H7 (cell line): ENCODE results near the gene TECTA. TPM values are rescaled to one million over a fixed set of nuclear protein-coding genes. Genes with fewer than 3 reads are reported as not detected.
"Not testable (repeated sequence)": the region's sequence is repeated elsewhere in the genome, so short reads cannot be mapped to it uniquely, and the experiment has no call there.

Source experiments
- DNase-seq: peaks from one replicate; pipeline ENCODE4 v3.0.0; 2012
- H3K27me3 ChIP-seq: 2 replicates; pipeline ENCODE4 v1.6.0; 2011; ENCODE audit warnings: mild to moderate bottlenecking, low read length; ENCODE audit not compliant: control insufficient read depth, insufficient read depth
- H3K36me3 ChIP-seq: replicated peaks from 2 replicates; pipeline ENCODE4 v1.5.1; 2011; ENCODE audit warnings: low read length; ENCODE audit not compliant: control insufficient read depth, insufficient read depth
- H3K4me3 ChIP-seq: 2 replicates; pipeline ENCODE4 v1.5.1; 2011; ENCODE audit warnings: low read depth, mild to moderate bottlenecking, control low read depth, low read length, moderate library complexity; ENCODE audit not compliant: insufficient read depth
- total RNA-seq: library from RNA; depleted of rRNA; stranded (reverse); fragments of >200 nt; shearing (Covaris generic); gene quantifications from 2 replicates; pipeline ENCODE4 v1.2.3, GENCODE V29; 2014

Gene TECTA
- total RNA-seq, 1 experiment from 2014 or later: 0.28 TPM

DNA sequence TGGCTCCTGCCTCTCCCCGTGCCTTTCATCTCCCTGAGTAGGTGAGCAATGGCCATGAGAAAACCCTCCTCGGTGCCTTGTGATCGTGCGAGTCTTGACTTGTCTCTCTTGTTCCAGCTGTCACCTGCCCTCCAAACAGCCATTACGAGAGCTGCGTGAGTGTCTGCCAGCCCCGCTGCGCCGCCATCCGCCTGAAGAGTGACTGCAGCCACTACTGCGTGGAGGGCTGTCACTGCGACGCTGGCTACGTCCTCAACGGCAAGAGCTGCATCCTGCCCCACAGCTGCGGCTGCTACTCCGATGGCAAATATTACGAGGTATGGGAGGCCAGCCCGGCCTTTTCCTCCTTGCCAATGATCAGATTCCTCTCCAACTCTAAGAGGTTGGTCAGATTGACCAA lies 51.7 kb downstream of the TECTA start:
- H3K36me3 ChIP-seq: no peaks in the 10 kb centered on the region
- no peak for DNase-seq
- H3K27me3 ChIP-seq: no peaks in the 10 kb centered on the region
- H3K4me3 ChIP-seq: no peak overlapping the region

DNA sequence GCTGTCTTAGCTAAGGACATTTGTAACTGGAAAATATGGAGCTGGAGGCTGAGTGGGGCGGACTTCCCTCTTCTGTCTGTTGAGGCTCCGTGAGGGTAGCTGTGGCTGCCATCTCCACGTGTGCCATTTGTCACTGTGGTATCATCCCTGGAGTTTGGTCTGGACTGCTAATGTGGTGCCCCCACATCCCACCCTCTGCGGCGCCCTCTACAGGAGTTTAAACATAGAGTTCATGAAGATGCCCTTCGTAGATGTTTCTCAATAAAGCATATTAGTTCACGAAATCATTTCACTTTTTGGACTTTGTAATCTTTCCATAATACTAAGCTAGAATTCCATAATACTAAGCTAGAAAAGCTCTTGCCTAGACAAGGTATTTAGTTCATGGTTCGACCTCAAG lies 52.4 kb downstream of the TECTA start:
- H3K4me3 ChIP-seq: no peak overlapping the region
- H3K36me3 ChIP-seq: no peaks in the 10 kb centered on the region
- no peaks in the 10 kb centered on the region for H3K27me3 ChIP-seq
- DNase-seq: peak; percentile 78

DNA sequence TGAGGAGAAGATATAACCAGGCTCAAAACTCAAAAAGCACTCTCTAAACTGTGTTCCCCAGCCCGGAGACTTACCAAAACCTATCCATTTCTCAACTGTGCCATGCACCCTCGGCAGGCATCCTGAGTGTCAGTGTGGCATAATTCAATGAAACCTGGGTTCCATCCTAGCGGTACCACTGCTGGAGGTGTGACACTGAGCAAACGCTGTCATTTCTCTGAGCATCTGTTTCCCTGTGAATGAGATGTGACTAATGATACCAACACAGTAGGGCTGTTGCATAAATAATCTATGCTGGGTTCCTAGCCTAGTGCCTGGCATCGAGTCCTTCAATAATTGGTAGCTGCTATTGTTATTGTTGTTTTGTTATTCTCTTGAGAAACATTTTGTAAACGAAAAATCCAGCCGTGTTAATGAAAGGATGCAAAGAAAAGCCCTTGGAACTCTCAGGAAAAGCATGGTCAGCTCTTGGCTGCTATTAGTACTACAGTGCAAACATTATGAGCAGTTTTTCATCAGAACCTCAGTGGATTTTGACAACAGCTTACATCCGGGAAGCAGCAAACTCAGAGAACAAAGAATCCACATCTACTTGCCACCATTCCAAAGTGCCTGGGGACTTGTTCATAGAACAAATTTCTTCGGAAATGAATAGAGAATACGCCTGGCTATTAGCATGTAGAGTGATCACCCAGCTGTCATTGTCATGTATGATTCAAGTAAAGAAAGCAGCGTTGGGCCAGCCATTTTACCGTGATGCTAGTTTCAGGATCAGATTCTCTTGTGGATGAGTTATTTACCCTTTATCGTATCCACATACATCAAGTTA lies 53.7 kb downstream of the TECTA start:
- no peak for DNase-seq
- H3K4me3 ChIP-seq: no peak overlapping the region
- H3K36me3 ChIP-seq: no peaks in the 10 kb centered on the region
- H3K27me3 ChIP-seq: no peaks in the 10 kb centered on the region

DNA sequence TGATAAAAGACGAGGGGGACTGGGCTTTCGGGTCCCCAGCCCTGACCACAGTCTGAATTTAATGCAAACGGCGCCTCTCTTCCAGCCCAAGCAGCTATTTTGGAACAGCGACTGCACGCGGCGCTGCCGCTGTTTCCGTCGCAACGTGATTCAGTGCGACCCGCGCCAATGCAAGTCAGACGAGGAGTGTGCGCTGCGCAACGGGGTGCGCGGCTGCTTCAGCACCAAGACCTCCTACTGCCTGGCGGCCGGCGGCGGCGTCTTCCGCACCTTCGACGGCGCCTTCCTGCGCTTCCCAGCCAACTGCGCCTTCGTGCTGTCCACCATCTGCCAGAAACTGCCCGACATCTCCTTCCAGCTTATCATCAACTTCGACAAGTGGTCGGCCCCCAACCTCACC lies 56.7 kb downstream of the TECTA start:
- Histone ChIP-seq H3K4me3 (no peak overlapping the region), H3K27me3 (no peaks in the 10 kb centered on the region), H3K36me3 (no peaks in the 10 kb centered on the region)
- no peak for DNase-seq

DNA sequence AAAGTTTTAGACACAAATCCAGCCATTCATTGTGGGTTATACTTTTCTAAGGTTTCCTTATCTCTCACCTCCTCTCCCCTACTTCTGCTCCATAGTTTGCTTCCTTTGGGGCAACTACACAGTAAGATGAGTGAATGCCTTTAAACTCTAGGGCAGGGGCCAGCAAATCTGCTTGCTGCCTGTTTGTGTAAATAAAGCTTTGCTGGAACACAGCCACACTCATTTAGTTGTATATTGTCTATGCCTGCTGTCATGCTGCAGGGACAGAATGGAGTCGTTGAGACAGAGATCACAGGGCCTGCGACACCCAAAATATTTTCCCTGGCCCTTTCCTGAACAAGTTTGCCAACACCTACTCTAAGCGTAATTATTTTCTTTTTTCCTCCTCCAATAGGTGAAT lies 58.7 kb downstream of the TECTA start:
- Histone ChIP-seq H3K36me3 (no peaks in the 10 kb centered on the region), H3K27me3 (no peaks in the 10 kb centered on the region), H3K4me3 (no peak overlapping the region)
- DNase-seq: no peak

DNA sequence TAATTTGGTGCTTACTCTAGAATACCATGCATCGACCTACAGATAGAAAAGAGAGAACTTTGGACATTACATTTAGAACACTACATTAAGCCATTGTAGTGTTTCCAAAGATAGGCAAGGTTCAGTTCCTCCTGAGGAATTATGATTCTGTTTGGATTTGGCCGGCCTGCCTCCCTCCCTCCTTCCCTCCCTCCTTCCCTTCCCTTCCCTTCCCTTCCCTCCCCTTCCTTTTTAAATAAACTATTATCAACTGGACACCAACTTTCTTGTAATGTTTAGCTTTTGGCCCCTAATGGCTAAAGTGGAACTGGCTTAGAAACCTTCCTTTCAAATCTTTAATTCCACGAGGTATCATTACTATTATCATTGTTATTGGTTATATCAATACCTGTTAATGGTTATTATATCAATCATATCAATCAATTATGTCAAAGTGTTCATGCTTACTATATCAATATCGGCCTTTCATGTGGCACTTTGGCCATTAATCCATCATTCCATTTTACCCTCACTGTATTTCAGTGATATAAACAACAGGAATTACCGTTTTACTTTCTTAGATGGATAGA lies 60.4 kb downstream of the TECTA start:
- H3K27me3 ChIP-seq: no peaks in the 10 kb centered on the region
- H3K36me3 ChIP-seq: no peaks in the 10 kb centered on the region
- H3K4me3 ChIP-seq: no peak overlapping the region
- no peak for DNase-seq

DNA sequence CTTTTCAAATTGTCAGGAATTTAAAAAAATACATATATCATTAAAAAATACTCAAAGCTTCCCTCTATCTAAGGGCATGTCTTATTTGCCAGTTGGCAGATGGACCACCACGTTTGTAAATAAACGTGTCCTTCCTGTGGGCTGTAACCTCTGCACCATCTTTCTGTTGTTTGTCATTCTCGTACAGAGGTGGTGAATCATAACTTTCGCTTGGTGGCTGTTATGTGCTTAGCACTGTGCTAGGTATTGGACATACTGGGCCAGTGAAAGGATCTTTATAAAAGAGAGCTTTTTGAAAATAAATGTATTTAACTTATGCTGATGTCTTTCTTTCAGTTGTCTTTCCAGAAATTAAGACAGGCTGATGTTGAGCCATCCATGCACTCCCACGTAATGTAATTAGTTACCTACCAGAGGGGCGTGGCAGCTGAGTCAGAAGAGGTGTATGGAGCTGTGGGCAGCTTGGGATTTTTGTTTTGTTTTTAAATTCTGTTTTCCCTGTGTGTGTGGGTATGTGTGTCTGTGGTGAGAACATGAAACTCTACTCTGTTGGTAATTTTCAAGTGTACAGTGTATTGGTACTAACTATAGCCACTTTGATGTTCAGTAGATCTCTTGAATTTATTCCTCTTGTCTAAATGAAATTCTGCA lies 62.7 kb downstream of the TECTA start:
- Histone ChIP-seq H3K36me3 (no peaks in the 10 kb centered on the region), H3K4me3 (no peak overlapping the region), H3K27me3 (no peaks in the 10 kb centered on the region)
- DNase-seq: no peak

DNA sequence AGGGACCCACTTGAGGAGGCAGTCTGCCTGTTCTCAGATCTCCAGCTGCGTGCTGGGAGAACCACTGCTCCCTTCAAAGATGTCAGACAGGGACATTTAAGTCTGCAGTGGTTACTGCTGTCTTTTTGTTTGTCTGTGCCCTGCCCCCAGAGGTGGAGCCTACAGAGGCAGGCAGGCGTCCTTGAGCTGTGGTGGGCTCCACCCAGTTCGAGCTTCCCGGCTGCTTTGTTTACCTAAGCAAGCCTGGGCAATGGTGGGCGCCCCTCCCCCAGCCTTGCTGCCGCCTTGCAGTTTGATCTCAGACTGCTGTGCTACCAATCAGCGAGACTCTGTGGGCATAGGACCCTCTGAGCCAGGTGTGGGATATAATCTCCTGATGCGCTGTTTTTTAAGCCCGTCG lies 76.6 kb downstream of the TECTA start:
- not testable (repeated sequence) for H3K36me3 ChIP-seq, DNase-seq, H3K4me3 ChIP-seq, H3K27me3 ChIP-seq

DNA sequence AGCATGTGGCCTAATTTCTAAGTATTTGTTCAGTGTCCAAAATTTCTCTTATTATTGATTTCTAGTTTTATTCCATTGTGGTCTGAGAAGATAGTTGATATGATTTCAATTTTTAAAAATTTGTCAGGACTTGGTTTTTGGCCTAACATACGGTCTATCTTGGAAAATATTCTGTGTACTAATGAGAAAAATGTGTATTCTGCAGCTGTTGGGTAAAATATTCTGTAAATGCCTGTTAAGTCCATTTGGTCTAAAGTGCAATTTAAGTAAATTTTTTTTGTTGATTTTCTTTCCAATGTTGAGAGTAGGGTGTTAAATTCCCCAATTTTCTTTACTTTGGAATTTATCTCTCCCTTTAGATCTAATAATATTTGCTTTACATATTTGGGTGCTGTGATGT lies 78.3 kb downstream of the TECTA start:
- no peak for DNase-seq
- no peak overlapping the region for H3K4me3 ChIP-seq
- no peaks in the 10 kb centered on the region for H3K36me3 ChIP-seq
- no peaks in the 10 kb centered on the region for H3K27me3 ChIP-seq

DNA sequence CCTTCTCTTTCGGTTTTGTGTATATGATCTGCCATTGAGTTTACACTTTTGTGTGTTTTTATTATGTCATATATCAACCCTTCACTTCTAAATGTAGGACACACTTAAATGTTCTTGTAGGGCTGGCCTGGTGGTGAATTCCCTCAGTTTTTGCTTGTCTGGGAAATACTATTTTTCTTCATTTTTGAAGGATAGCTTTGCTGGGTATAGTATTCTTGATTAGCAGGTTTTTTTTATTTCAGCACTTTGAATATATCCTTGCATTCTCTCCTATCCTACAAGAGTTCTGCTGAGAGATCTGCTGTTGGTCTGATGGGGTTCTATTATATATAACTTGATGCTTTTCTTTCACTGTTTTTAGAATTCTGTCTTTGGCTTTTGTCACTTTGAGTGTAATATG lies 79.1 kb downstream of the TECTA start:
- DNase-seq: no peak
- Histone ChIP-seq H3K27me3 (no peaks in the 10 kb centered on the region), H3K4me3 (no peak overlapping the region), H3K36me3 (no peaks in the 10 kb centered on the region)

DNA sequence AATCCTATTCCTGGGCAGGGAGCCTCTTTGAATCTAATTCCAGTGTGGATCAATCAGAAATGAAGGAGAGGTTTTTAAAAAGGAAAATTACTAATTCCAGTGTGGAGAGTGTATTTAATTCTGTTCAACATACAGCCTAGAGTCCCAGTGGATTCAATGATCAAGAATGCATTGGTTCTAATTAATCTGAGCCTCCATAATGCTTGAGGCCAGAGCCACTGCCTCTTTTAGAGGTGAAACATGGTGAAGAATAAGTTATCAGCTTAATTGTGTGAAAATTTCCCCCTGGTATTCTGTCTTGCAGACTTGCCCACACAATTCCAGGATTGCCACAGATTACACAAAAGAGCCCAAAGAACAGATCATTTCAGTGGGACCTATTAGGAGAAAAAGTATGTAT lies 87.7 kb downstream of the TECTA start:
- H3K27me3 ChIP-seq: no peaks in the 10 kb centered on the region
- no peaks in the 10 kb centered on the region for H3K36me3 ChIP-seq
- no peak overlapping the region for H3K4me3 ChIP-seq
- no peak for DNase-seq

DNA sequence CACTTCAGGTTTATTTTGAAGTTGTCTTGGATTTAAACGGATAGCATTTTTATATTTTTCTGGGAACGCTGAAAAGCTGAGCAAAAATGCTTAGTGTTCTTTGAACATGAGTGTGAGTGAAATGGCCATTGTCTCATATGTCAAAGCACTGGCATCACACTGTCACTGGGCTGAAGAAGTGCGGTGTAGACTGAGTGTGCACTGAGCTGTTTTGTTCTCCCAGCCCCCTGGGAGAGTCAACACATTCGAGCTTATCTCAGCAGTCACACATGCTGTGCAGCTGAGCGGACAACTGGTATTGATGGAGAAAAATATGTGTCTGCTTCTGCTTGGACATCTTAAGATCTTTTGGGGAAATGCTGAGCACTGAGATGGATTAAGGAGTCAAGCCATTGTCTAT lies 90.8 kb downstream of the TECTA start:
- no peak for DNase-seq
- Histone ChIP-seq H3K27me3 (no peaks in the 10 kb centered on the region), H3K36me3 (no peaks in the 10 kb centered on the region), H3K4me3 (no peak overlapping the region)

DNA sequence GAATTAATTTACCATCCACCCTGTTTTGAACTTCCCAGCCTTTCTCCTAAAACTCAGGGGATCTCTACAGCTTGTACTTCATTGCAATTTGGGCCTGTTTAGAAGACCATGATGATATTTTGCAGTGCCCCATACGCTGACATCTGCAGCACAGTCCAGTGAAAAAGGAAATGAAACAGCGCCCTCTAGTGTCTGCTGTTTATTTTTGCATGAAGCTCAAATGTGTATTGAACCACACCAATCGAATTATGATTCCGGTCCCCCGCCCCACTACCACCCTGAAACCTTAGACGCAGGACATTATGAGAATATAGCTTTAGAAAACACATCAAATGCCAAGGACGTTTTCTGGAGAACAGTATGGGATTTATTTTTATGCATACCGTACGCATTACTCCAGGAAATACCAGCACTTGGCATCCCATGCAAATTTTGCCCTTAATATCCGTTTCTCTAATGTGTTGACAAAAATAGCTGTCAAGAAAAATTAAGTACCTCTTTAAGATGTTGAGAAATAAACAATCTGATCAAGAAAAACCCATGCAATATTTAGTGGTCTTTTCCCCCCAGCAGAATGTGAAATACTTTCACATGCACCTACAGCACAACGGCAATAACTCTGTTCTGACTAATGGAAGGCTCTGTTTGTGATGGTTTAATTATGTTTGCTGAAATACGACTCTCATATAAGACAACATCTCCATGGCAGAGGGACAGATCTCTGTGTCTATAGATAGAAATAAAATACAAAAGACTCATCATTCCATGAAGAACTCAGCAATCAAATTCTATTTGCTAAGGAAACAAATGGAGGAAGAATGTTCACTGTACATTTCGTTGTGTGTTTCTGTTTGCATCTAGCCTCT lies 93.9 kb downstream of the TECTA start:
- no peaks in the 10 kb centered on the region for H3K36me3 ChIP-seq
- H3K27me3 ChIP-seq: no peaks in the 10 kb centered on the region
- H3K4me3 ChIP-seq: no peak overlapping the region
- peak; percentile 69 for DNase-seq

DNA sequence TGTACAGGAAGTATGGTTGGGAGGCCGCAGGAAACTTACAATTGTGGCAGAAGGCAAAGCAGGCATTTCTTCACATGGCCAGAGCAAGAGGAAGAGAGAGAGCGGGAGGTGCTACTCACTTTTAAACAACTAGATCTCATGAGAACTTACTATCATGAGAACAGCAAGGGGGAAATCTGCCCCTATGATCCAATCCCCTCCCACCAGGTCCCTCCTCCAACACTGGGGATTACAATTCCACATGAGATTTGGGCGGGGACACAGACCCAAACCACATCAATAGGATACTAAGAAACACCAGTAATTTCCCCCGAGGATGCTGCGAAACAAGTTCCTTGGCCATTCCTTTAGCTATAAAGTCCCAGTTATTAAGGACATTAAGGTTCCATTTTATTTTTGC lies 97.4 kb downstream of the TECTA start:
- no peaks in the 10 kb centered on the region for H3K36me3 ChIP-seq
- no peak overlapping the region for H3K4me3 ChIP-seq
- no peak for DNase-seq
- H3K27me3 ChIP-seq: no peaks in the 10 kb centered on the region
